Measurements from ENCODE around the gene METTL25. TPM values are rescaled to one million over a fixed set of nuclear protein-coding genes. Genes with fewer than 3 reads are reported as not detected.

Gene METTL25, protein sequence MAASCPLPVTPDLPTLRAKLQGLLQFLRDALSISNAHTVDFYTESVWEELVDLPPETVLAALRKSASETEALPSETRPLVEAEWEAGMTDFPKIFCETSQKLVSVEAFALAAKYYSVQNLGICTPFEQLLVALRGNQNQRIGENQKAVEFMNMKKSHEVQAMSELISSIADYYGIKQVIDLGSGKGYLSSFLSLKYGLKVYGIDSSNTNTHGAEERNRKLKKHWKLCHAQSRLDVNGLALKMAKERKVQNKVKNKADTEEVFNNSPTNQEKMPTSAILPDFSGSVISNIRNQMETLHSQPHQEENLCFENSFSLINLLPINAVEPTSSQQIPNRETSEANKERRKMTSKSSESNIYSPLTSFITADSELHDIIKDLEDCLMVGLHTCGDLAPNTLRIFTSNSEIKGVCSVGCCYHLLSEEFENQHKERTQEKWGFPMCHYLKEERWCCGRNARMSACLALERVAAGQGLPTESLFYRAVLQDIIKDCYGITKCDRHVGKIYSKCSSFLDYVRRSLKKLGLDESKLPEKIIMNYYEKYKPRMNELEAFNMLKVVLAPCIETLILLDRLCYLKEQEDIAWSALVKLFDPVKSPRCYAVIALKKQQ
- total RNA-seq: 10.4 to 11.9 TPM (median 10.5 TPM) in 3 replicates

DNA sequence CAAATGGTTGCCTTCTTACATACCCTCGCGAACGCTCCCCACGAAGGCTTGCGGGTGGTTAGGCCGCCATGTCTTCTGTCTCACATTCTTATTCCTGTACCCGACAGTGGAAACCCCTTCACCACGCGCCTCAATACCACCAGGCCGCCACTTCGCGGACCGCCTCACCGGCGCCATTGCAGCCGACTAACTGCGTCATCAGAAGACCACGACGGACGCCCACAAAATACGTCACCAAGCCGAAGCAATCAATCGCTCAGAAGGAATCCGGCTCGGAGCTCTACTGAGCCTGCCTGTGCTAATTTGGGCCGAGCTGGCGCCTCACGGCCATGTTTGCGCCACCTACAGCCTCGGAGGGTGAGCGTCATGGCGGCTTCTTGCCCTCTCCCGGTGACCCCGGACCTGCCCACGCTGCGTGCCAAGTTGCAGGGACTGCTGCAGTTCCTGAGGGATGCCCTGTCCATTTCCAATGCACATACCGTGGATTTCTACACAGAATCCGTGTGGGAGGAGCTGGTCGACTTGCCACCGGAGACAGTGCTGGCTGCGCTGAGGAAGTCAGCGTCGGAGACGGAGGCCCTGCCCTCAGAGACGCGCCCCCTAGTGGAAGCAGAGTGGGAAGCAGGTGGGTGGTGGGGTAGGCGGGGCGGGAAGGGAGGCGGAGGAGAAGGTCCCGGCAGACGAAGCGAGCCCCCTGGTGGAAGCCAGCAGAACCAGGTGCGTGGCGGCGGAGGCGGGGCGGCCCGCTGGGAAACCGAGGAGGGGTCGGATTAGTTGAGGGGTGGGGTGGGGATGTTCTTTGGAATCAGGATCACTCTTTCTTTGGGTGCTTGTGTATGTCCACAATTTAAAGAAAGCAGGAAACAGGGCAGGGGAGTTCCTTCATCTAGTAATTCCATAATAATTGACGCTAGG, at the start of gene METTL25, which contains the start of gene CCDC59:
METTL25 (plus strand) TSS at position 330 of the 915 bp plus-strand sequence; CDS start at position 367, 37 bp downstream.
CCDC59 (minus strand) TSS at position 188 of the 915 bp plus-strand sequence; CDS start at position 177, 11 bp downstream.
- TF ChIP-seq, protein P1, sequence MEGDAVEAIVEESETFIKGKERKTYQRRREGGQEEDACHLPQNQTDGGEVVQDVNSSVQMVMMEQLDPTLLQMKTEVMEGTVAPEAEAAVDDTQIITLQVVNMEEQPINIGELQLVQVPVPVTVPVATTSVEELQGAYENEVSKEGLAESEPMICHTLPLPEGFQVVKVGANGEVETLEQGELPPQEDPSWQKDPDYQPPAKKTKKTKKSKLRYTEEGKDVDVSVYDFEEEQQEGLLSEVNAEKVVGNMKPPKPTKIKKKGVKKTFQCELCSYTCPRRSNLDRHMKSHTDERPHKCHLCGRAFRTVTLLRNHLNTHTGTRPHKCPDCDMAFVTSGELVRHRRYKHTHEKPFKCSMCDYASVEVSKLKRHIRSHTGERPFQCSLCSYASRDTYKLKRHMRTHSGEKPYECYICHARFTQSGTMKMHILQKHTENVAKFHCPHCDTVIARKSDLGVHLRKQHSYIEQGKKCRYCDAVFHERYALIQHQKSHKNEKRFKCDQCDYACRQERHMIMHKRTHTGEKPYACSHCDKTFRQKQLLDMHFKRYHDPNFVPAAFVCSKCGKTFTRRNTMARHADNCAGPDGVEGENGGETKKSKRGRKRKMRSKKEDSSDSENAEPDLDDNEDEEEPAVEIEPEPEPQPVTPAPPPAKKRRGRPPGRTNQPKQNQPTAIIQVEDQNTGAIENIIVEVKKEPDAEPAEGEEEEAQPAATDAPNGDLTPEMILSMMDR (IDR thresholded peaks at IDR 0.05; ENCODE audit: unreplicated experiment): peak; percentile 98
- H3K27me3 Mint-ChIP-seq (ENCODE audit: low read depth): no peaks in the 10 kb centered on the region
- H3K4me1 Mint-ChIP-seq: peaks cover 34% of the 10 kb centered on the region
- H3K27ac Mint-ChIP-seq: peak within 1 kb of the TSS; percentile 100
- peaks cover 3% of the 10 kb centered on the region for H3K9me3 Mint-ChIP-seq
- peaks cover 17% of the 10 kb centered on the region for H3K36me3 Mint-ChIP-seq
- DNase-seq (ENCODE audit: low spot score in 2 of 2, unreplicated experiment in 2 of 2): peak; percentile 95 to 98
- H3K4me3 Mint-ChIP-seq: peak within 1 kb of the TSS; percentile 99

- no peak for DNase-seq (ENCODE audit: low spot score in 2 of 2, unreplicated experiment in 2 of 2)
- Mint-ChIP-seq H3K4me3 (no peak overlapping the region), H3K27me3 (ENCODE audit: low read depth) (peaks cover 16% of the 10 kb centered on the region), H3K4me1 (peaks cover 2% of the 10 kb centered on the region), H3K36me3 (no peaks in the 10 kb centered on the region), H3K9me3 (peaks cover 7% of the 10 kb centered on the region), H3K27ac (no peak overlapping the region)
- TF ChIP-seq, protein P1 (IDR thresholded peaks at IDR 0.05; ENCODE audit: unreplicated experiment): no peak
These were observed 43.9 kb upstream of the METTL25 start for GRCh38 chr12:82314406-82314892.

DNA sequence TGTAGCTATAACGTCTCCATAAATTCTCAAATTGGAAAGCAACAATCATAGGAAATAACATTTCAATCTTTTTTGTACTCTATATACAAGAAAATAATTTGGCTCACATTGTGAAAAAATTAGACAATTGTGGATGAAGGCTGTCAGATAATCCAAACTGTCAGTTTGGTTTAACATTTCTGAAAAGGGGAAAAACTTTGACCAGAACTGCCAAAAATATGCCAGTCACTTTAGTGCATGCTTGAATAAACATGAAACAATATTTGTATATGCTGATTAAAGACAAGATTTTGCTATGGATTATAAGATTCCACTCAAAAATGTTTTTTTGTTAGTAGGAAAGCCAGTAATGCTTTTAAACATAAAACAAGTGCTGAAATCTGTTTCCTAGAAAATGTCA, 39.1 kb upstream of the METTL25 start:
- TF ChIP-seq, protein P1 (IDR thresholded peaks at IDR 0.05; ENCODE audit: unreplicated experiment): no peak
- Mint-ChIP-seq H3K4me3 (no peak overlapping the region), H3K4me1 (no peaks in the 10 kb centered on the region), H3K27me3 (ENCODE audit: low read depth) (peaks cover 18% of the 10 kb centered on the region), H3K36me3 (no peaks in the 10 kb centered on the region), H3K9me3 (no peaks in the 10 kb centered on the region), H3K27ac (no peak overlapping the region)
- no peak for DNase-seq (ENCODE audit: low spot score in 2 of 2, unreplicated experiment in 2 of 2)

DNA sequence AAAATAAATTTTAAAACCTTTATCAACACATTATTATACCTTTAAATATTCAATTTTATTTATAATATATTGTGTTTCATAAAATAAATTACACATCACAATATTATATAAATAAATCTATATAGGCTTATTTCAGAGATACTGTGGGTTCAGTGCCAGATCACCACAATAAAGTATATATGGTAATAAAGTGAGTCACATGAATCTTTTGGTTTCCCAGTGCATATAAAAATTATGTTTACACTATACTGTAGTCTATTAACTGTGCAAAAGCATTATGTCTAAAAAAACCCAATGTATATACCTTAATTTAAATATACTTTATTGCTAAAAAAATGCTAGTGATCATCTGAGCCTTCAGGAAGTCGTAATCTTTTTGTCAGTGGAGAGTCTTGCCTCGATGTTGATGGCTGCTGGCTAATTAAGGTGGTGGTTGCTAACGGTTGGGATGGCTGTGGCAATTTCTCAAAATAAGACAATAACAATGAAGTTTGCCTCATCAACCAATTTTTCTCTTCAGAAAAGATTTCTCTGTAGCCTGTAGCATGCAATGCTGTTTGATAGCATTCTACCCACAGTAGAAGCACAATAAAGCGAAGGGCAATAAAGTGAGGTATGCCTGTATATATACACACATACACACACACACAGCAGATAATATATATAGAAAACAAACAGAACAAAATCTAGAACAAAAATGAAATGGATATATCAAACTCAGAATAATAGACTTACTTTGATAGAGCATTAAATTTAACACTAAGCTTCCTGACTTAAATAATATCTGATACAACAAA, 32.6 kb upstream of the METTL25 start:
- no peaks in the 10 kb centered on the region for H3K4me1 Mint-ChIP-seq
- no peaks in the 10 kb centered on the region for H3K36me3 Mint-ChIP-seq
- H3K9me3 Mint-ChIP-seq: no peaks in the 10 kb centered on the region
- TF ChIP-seq, protein P1 (IDR thresholded peaks at IDR 0.05; ENCODE audit: unreplicated experiment): no peak
- no peak for DNase-seq (ENCODE audit: low spot score in 2 of 2, unreplicated experiment in 2 of 2)
- no peak overlapping the region for H3K4me3 Mint-ChIP-seq
- peaks cover 6% of the 10 kb centered on the region for H3K27me3 Mint-ChIP-seq (ENCODE audit: low read depth)
- no peak overlapping the region for H3K27ac Mint-ChIP-seq

Data from mesothelial cell of epicardium (in vitro differentiated cells).